Activated CD8-positive, alpha-beta memory T cell treated with anti-CD3 and anti-CD28 coated beads, Interleukin-2, amount 10 ng/mL, durations not matched to agents 7 days and 5 days (primary cell): ENCODE data around the gene OR2H1. TPM values are rescaled to one million over a fixed set of nuclear protein-coding genes. Genes with fewer than 3 reads are reported as not detected.
"Not testable (repeated sequence)": the region's sequence is repeated elsewhere in the genome, so short reads cannot be mapped to it uniquely, and the experiment has no call there.

ENCODE experiments used
- ATAC-seq: fragments of 150-1000 bp; cut with Tn5 transposase; one replicate; pipeline ENCODE4 v1.10.0; 2021; ENCODE audit warnings: moderate library complexity
- CTCF ChIA-PET: fragments of 350-600 bp; sonication (Branson Sonifier 250); formaldehyde crosslinking; loops from one replicate; lab custom pipeline; 2021; ENCODE audit warnings: antibody characterized with exemption; lab: Charles Lee
- DNase-seq: peaks from one replicate; pipeline ENCODE4 v3.0.0-alpha.2; 2020
- H3K27ac Mint-ChIP-seq: one replicate; pipeline ENCODE4 v1.8.0; 2021; ENCODE audit warnings: mild to moderate bottlenecking, mixed read lengths
- H3K27me3 Mint-ChIP-seq: one replicate; pipeline ENCODE4 v1.8.0; 2021; ENCODE audit warnings: mixed read lengths
- H3K36me3 Mint-ChIP-seq: one replicate; pipeline ENCODE4 v1.8.0; 2021; ENCODE audit warnings: mild to moderate bottlenecking, mixed read lengths
- H3K4me1 Mint-ChIP-seq: one replicate; pipeline ENCODE4 v1.8.0; 2021; ENCODE audit warnings: mixed read lengths
- H3K4me3 Mint-ChIP-seq: one replicate; pipeline ENCODE4 v1.8.0; 2021; ENCODE audit warnings: mild to moderate bottlenecking, moderate library complexity, mixed read lengths
- H3K9me3 Mint-ChIP-seq: one replicate; pipeline ENCODE4 v1.8.0; 2022; ENCODE audit warnings: low read depth, mixed read lengths
- total RNA-seq, 2 experiments: library from RNA; stranded (reverse); gene quantifications; one replicate each; pipeline ENCODE4 v1.2.3, GENCODE V29; 2021

The OR2H1 gene
- total RNA-seq = not detected

GRCh38 chr6:29456971-29457370, at the start of gene OR2H1, which contains the start of gene OR11A1:
Gene OR2H1, plus strand, starts transcription at chr6:29457155. Its CDS starts 4,615 bp downstream, at chr6:29461770.
Gene OR11A1, minus strand, starts transcription at chr6:29457071. Its CDS starts 29,430 bp downstream, at chr6:29427641.
- H3K27ac Mint-ChIP-seq = no peak within 1 kb of the TSS
- CTCF ChIA-PET = no interaction called here
- DNase-seq (no peak), ATAC-seq (no peak)
- peaks cover 27% of the 10 kb centered on the region for H3K27me3 Mint-ChIP-seq
- no peaks in the 10 kb centered on the region for H3K36me3 Mint-ChIP-seq
- no peak within 1 kb of the TSS for H3K4me3 Mint-ChIP-seq
- H3K4me1 Mint-ChIP-seq = peaks cover 2% of the 10 kb centered on the region
- no peaks in the 10 kb centered on the region for H3K9me3 Mint-ChIP-seq

GRCh38 chr6:29414588-29414987, 42.4 kb upstream of the OR2H1 start, which contains the start of gene OR12D1:
Gene OR12D1, plus strand, starts transcription at chr6:29414928.
- Mint-ChIP-seq H3K36me3 (no peaks in the 10 kb centered on the region), H3K27me3 (peaks cover 47% of the 10 kb centered on the region), H3K4me3 (no peak within 1 kb of the TSS), H3K9me3 (peaks cover 2% of the 10 kb centered on the region), H3K4me1 (no peaks in the 10 kb centered on the region), H3K27ac (no peak within 1 kb of the TSS)
- CTCF ChIA-PET = no interaction called here
- no peak for DNase-seq
- ATAC-seq = no peak

- Mint-ChIP-seq H3K27ac (no peak overlapping the region), H3K9me3 (no peaks in the 10 kb centered on the region), H3K36me3 (no peaks in the 10 kb centered on the region), H3K4me1 (peaks cover under 1% of the 10 kb centered on the region), H3K27me3 (peaks cover 47% of the 10 kb centered on the region), H3K4me3 (no peak overlapping the region)
- ATAC-seq = no peak
- no peak for DNase-seq
- CTCF ChIA-PET = no interaction called here
These were observed 37.4 kb upstream of the OR2H1 start for GRCh38 chr6:29419516-29419915.

GRCh38 chr6:29424168-29424567, 32.8 kb upstream of the OR2H1 start:
- DNase-seq (no peak), ATAC-seq (no peak)
- peaks cover 31% of the 10 kb centered on the region for H3K27me3 Mint-ChIP-seq
- peaks cover 3% of the 10 kb centered on the region for H3K4me1 Mint-ChIP-seq
- H3K36me3 Mint-ChIP-seq = no peaks in the 10 kb centered on the region
- H3K4me3 Mint-ChIP-seq = no peak overlapping the region
- no peak overlapping the region for H3K27ac Mint-ChIP-seq
- CTCF ChIA-PET = no interaction called here
- H3K9me3 Mint-ChIP-seq = no peaks in the 10 kb centered on the region

GRCh38 chr6:29424575-29424974, 32.4 kb upstream of the OR2H1 start:
- Mint-ChIP-seq H3K27ac (no peak overlapping the region), H3K4me1 (peaks cover 3% of the 10 kb centered on the region), H3K36me3 (no peaks in the 10 kb centered on the region), H3K27me3 (peaks cover 32% of the 10 kb centered on the region), H3K4me3 (no peak overlapping the region), H3K9me3 (no peaks in the 10 kb centered on the region)
- CTCF ChIA-PET = no interaction called here
- ATAC-seq (no peak), DNase-seq (no peak)

- H3K36me3 Mint-ChIP-seq = no peaks in the 10 kb centered on the region
- no peaks in the 10 kb centered on the region for H3K9me3 Mint-ChIP-seq
- CTCF ChIA-PET = no interaction called here
- no peak overlapping the region for H3K27ac Mint-ChIP-seq
- no peak overlapping the region for H3K4me3 Mint-ChIP-seq
- no peak for ATAC-seq
- H3K4me1 Mint-ChIP-seq = peaks cover 3% of the 10 kb centered on the region
- peaks cover 27% of the 10 kb centered on the region for H3K27me3 Mint-ChIP-seq
- no peak for DNase-seq
These were observed 31.9 kb upstream of the OR2H1 start for GRCh38 chr6:29425075-29425474.

GRCh38 chr6:29426654-29427053, 30.3 kb upstream of the OR2H1 start:
- H3K27me3 Mint-ChIP-seq = peaks cover 28% of the 10 kb centered on the region
- H3K27ac Mint-ChIP-seq = no peak overlapping the region
- DNase-seq (no peak), ATAC-seq (no peak)
- CTCF ChIA-PET = no interaction called here
- H3K4me1 Mint-ChIP-seq = peaks cover 3% of the 10 kb centered on the region
- H3K4me3 Mint-ChIP-seq = no peak overlapping the region
- H3K36me3 Mint-ChIP-seq = no peaks in the 10 kb centered on the region
- no peaks in the 10 kb centered on the region for H3K9me3 Mint-ChIP-seq

- H3K4me1 Mint-ChIP-seq, DNase-seq, H3K27ac Mint-ChIP-seq, H3K9me3 Mint-ChIP-seq, ATAC-seq, CTCF ChIA-PET, H3K4me3 Mint-ChIP-seq, H3K36me3 Mint-ChIP-seq: not testable (repeated sequence)
- peaks cover 40% of the 10 kb centered on the region for H3K27me3 Mint-ChIP-seq
These were observed 20.2 kb upstream of the OR2H1 start for GRCh38 chr6:29436730-29437129.

GRCh38 chr6:29439006-29439405, 17.9 kb upstream of the OR2H1 start, which contains the start of gene OR10C1:
Gene OR10C1, plus strand, starts transcription at chr6:29439306. Its CDS starts 710 bp downstream, at chr6:29440016.
- no peak within 1 kb of the TSS for H3K4me3 Mint-ChIP-seq
- ATAC-seq (no peak), DNase-seq (no peak)
- H3K9me3 Mint-ChIP-seq = no peaks in the 10 kb centered on the region
- H3K4me1 Mint-ChIP-seq = no peaks in the 10 kb centered on the region
- H3K27me3 Mint-ChIP-seq = peaks cover 35% of the 10 kb centered on the region
- CTCF ChIA-PET = interaction anchor here (0.6 kb wide), 1 partner anchor 214 kb away, joined by 3 read pairs; no protein-coding TSS in a partner anchor
- no peak within 1 kb of the TSS for H3K27ac Mint-ChIP-seq
- no peaks in the 10 kb centered on the region for H3K36me3 Mint-ChIP-seq

GRCh38 chr6:29442719-29443118, 14.2 kb upstream of the OR2H1 start:
- ATAC-seq (no peak), DNase-seq (no peak)
- H3K27ac Mint-ChIP-seq = no peak overlapping the region
- no peaks in the 10 kb centered on the region for H3K9me3 Mint-ChIP-seq
- H3K27me3 Mint-ChIP-seq = peaks cover 39% of the 10 kb centered on the region
- CTCF ChIA-PET = no interaction called here
- no peak overlapping the region for H3K4me3 Mint-ChIP-seq
- no peaks in the 10 kb centered on the region for H3K4me1 Mint-ChIP-seq
- H3K36me3 Mint-ChIP-seq = no peaks in the 10 kb centered on the region

GRCh38 chr6:29444031-29444430, 12.9 kb upstream of the OR2H1 start:
- DNase-seq, H3K4me3 Mint-ChIP-seq, ATAC-seq, H3K4me1 Mint-ChIP-seq, H3K36me3 Mint-ChIP-seq, H3K9me3 Mint-ChIP-seq, CTCF ChIA-PET, H3K27ac Mint-ChIP-seq: not testable (repeated sequence)
- peaks cover 34% of the 10 kb centered on the region for H3K27me3 Mint-ChIP-seq

GRCh38 chr6:29447670-29448069, 9.3 kb upstream of the OR2H1 start:
- H3K27me3 Mint-ChIP-seq = peaks cover 25% of the 10 kb centered on the region
- no peaks in the 10 kb centered on the region for H3K36me3 Mint-ChIP-seq
- H3K4me3 Mint-ChIP-seq = no peak overlapping the region
- no peak for DNase-seq
- no peak for ATAC-seq
- no peaks in the 10 kb centered on the region for H3K9me3 Mint-ChIP-seq
- H3K4me1 Mint-ChIP-seq = no peaks in the 10 kb centered on the region
- CTCF ChIA-PET = no interaction called here
- no peak overlapping the region for H3K27ac Mint-ChIP-seq

GRCh38 chr6:29451471-29452193, 5.3 kb upstream of the OR2H1 start:
- CTCF ChIA-PET = no interaction called here
- no peaks in the 10 kb centered on the region for H3K9me3 Mint-ChIP-seq
- H3K36me3 Mint-ChIP-seq = no peaks in the 10 kb centered on the region
- no peak overlapping the region for H3K27ac Mint-ChIP-seq
- H3K4me3 Mint-ChIP-seq = no peak overlapping the region
- no peaks in the 10 kb centered on the region for H3K4me1 Mint-ChIP-seq
- peaks cover 15% of the 10 kb centered on the region for H3K27me3 Mint-ChIP-seq
- ATAC-seq = no peak
- no peak for DNase-seq

GRCh38 chr6:29461021-29461814, 4.3 kb downstream of the OR2H1 start:
- CTCF ChIA-PET = no interaction called here
- H3K27ac Mint-ChIP-seq = no peak overlapping the region
- peaks cover 2% of the 10 kb centered on the region for H3K4me1 Mint-ChIP-seq
- peaks cover 36% of the 10 kb centered on the region for H3K27me3 Mint-ChIP-seq
- no peak overlapping the region for H3K4me3 Mint-ChIP-seq
- ATAC-seq (no peak), DNase-seq (no peak)
- no peaks in the 10 kb centered on the region for H3K36me3 Mint-ChIP-seq
- H3K9me3 Mint-ChIP-seq = no peaks in the 10 kb centered on the region
